ENCODE measurements around the gene GULP1.

GULP1 gene

DNA sequence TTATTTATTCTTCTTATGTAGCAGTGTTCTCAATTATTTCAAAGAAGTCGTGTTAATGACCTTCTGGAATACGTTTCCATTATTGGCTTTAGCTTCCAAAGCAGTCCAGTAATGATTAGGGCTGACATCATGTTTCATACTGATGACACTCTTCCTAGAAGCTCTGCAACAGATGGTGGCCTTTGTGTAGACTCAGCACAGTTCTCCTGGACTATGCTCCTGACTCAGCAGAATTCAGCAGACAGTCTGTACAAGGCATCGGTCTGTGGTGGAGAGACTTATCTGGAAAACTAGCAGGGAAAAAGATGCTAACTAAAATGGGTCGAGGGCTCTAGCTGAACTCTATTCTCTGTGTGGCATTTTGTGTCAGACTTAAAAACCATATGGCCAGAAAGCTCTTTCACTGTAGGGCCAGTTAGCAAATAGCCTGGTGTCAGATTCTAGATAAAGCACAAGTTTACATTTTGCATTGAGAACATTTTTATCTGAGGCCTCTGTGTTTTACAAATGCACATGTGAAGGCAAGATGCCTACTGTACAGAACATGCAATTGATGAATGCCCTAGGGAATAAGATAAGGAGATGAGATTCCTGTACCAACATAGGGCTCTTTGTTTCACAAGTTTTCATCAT lies 35.1 kb downstream of the GULP1 start:
- no peak for DNase-seq

DNA sequence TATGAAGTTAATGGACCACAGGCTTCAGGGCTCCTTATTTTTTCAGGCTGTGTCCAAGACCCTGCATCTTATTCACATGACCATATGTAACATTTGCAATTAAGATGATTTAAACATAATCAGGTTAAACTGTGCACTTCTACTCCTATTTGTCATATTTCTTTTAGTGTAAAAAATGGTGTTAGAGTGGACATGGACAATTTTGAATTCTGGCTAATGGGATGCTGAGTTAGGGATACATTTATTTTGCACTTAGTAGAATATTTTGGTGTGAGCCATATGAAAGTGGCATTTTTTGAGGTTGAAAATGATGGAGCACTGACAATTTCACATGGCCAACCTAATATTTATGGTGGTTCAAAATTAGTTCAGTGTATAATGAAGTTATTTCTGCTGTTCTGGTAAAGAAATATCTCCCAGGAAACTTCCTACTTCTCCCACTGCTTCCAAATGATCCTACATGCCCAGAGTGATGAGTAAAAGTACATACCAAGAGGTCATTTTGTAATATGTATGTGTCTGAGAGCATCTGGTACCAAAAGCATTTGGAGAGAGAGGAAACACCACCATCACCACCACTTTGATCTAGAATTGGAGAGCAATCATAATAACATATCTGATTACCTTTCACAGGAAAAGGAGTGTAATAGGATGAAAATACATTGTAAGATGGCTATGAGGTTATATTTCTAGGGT lies 36.0 kb downstream of the GULP1 start:
- DNase-seq = no peak

DNA sequence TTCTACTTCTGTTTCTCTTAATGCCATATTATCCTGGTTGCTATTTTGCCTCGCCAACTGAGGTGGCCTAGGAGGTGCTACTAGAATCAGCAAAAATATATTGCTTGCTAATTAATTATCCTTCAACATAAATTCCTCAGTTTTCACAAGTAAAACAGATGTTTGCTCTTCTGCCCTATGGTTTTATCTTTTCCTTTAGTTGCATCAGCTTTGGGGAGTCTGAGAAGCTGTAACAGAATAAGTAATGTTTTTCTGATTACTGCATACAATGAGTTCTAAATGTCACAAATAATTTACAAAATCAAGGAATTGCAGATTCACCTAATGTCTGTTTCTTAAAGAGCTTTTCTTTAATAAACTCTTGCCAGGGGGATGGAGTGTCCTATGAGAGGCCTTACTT lies 36.7 kb downstream of the GULP1 start:
- DNase-seq = no peak

DNA sequence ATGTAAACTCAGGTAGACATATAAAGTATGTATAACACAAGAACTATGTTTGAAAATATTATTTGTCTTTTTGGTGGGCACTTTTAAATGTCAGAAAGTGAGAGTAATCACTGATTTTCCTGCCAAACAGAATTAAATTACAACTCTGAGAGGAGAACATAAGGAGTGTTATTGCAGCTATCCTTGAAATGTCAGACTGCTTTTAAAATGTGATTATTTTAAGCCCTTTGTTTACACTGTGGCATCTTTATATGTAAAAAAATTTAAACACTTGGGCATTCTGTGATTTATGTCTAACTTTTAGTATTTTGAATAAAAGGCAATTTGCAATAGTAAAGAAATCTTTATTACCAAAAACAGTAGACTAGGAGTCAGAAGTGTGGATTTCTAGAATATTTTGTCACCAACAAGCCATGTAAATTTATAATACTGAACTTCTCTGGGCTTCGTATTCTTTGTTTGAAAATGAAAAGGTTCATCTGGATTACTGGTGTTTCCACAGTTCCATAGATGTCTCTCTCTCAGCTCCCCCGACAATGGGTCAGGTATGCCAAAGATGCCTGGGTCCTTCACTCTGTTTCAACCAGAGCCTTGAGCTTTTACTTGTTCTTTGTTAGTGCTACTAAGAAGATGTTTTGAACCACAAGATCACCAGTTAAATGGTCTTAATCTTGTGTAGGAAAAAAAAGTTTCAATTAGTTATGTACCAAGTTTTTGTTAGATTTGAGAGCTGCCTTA lies 38.8 kb downstream of the GULP1 start:
- no peak for DNase-seq

DNA sequence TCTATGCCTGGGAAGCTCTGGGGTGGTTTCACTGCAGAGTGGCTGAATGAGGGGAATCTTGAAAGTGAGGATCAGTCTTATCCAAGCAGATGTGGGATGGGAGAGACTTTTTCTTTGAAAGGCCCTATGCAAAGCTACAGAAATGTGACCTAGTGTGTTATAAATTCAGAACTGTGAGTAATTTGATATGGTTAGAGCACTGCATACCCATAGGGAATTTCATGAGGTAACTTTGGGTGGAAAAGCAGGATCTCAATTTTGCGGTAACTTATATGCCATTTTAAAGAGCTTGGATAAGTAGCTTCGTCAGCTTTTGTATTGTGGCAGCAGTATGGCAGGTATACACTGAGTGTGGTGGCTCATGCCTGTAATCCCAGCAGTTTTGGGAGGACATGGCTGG lies 40.9 kb downstream of the GULP1 start:
- DNase-seq = no peak

DNA sequence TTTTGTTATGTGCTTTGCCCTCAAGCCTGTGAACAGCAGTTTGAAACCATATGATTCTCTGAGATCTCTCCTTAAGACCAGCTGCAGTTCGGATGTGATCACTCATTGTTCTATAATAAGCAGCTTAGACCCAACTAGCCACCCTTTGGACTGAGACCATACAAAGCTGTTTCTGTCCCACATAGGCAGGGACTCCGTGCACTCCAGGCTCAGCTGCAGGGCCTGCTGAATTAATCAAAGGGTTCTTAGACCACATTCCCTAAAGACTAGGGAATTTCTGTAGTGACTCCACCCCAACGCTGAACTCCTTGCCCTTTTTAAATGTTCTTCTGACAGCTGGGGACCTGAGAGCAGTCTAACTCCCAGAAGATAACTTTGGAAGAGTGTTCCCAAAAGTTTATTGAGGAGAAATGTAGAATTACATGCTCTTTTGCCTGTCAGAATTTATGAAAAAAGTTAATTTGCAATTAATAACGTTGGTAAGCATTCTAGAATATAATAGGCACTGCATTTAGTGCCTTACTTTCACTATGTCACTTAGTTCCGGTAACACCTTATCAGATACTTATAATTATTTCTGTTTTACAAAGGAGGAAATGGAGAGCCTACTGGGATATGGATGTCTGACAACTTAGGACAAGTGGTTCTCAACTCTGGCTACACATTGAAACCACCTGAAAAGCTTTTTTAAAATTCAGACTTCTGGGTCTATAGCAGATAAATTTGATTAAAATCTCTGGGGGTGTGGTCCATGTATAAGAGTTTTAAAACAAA lies 42.3 kb downstream of the GULP1 start:
- no peak for DNase-seq

DNA sequence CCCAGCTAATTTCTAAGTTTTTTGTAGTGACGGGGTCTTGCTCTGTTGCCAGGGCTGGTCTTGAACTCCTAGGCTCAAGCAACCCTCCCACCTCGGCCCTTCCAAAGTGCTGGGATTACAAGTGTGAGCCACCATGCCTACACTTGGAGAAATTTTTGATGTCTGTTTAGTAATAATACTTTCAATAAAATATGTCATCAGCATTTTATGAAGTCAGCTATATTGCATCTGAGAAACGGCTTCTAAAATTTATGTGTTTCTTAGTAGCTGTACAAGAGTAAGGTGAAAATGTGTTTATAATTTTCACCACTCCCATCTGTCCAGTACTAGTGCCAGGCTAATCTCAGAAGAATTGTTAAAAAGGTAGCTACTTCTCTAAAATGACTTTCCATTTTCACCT lies 46.8 kb downstream of the GULP1 start:
- no peak for DNase-seq

DNA sequence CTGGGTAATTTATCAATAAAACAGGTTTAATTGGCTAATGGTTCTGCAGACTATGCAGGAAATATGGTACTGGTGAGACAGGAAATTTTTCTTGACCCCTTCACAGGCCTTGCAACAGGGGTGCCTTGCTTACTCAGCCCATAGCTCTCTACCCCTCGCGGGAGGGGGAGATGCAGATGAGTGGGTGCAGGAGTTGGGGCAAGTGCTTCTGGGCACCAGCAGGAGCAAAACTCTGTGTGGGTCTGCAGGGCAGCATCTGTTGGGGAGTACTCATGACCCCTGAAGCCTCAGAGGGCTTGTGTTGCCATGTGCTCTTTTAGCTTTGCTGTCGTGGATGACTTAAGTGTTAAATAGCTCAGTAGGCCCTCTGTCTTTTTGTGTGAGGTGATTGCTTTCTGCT lies 48.6 kb downstream of the GULP1 start:
- DNase-seq = no peak

DNA sequence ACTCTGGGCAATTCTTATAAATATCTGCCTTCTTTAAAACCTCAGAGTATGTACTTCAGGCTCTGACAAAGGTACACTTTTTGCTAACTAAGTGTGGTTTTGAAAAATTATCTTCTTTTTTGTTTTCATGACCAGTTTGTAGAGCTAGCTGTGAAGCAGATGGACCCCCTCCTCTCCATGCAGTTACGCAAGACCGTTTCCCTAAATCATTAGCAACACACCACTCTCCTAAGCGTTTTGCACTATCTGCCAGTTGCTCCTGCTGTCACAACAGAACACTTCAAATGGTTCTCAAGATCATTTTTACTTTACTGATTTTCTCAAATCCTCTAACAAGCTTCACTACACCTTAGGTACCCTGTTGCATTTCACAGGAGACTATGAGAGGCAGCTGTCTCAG lies 53.3 kb downstream of the GULP1 start:
- no peak for DNase-seq

DNA sequence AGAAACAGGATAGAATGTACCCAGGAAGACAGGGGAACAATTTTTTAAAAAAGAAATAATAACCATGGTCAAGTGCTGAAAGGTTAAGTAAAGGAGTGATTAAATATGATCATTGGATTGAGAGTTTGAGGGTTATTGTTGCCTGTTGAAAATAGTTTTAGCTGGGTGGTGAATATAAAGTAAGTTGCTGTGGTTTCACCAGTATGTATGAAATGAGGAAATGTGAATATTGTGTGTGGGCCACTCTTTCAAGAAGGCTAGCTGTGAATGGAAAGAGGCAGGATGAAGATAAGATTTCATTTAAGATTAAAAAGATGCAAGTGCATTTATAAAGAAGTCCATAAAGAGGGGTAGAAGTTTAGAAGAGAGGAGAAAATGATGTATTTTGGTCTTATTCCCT lies 53.8 kb downstream of the GULP1 start:
- DNase-seq = no peak

DNA sequence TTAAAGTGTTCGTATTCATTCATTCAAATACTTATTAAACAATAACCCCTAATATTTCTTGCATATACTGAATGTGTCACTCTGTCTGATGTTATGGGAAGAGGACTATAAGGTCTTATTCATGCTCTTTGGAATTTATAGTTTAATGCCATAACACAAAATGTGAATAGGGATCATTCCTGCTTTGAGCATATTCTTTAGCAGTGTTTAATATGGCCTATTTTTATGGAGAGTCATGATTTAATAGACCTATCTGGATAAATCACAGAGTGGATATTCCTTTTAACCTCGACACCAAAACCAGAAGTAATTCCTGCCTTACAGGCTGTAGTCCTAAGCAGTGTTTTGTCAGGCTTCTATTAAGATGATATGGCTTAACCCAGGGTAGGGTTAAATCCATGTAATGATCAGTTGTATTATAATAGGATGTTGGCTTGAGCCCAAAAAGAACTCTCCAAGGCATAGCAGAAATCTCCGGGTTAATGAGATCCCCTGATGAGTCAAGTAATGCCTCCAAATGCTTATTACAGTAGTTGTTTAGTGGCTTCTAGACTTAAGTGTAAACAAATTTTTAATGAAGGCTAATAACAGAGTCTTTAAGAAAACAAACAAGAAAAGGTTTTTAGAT lies 54.3 kb downstream of the GULP1 start:
- no peak for DNase-seq

DNA sequence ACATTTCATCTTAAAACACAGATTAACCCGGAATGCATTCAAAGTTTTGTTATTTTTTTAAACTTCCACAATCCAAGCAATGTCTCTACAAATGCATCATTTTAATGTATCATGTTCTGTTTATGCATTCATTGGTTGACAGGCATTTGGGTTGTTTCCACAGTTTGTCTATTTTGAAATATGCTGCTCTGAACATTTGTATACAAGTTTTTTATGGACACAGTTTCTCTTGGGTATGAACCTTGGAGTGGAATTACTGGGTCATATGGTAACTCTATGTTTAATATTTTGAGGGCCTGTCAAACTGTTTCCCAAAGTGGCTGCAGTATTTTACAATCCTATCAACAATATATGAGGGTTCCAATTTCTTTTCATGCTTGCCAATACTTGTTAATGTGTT lies 57.3 kb downstream of the GULP1 start:
- DNase-seq = no peak

DNA sequence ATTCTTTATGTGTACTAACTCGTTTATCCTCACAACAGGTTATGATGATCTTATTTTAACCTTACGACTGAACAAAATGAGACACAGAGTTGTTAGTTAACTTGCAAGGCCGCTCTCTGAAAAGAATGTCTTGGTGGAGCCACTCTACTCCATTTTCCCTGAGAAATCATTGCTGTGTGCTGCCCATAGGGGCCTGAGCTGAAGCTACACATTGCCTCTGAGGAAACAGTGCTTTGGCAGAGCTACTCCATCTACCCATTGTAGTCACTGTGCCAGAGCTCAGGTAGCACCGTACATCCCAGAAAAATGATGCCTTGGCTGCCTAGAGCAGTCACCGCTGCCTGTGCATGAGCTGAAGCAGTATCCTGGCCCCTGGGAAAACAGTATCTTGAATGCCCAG lies 61.6 kb downstream of the GULP1 start:
- no peak for DNase-seq

DNA sequence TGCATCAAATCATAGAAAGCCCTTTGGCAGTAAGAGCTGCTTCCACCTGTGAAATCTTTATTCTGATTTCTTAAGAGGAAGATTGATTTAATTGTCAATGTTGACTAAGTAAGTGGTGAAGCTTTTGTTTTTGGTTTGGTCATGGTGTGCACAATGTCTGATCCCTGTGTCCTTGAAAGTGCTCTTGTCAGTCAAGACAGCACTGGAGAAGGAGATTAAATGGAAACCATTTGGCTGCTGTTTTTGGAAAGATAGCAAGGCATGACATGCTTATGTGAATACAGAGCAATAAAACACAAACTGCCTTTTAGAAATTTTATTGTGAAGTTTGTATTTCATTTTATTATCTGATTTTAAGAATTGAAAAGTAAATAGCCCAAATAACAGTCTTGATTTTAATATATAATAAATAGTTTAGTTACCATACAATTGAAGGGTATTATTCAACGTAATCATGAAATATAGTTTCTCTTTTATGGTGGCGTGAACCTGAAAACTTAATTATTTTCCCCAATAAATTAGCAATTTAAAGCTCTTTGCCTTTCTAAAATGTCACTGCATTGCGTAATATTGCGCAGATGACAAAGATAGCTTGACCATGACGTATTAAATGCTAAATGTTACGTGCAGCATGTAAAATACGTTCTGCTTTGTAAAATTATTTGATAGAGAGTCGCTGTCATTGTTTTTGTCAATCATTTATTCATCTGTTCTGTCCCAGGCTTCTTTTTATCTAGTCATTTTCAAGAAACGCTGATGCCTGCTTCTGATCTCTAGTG lies 69.0 kb downstream of the GULP1 start:
- DNase-seq = no peak

DNA sequence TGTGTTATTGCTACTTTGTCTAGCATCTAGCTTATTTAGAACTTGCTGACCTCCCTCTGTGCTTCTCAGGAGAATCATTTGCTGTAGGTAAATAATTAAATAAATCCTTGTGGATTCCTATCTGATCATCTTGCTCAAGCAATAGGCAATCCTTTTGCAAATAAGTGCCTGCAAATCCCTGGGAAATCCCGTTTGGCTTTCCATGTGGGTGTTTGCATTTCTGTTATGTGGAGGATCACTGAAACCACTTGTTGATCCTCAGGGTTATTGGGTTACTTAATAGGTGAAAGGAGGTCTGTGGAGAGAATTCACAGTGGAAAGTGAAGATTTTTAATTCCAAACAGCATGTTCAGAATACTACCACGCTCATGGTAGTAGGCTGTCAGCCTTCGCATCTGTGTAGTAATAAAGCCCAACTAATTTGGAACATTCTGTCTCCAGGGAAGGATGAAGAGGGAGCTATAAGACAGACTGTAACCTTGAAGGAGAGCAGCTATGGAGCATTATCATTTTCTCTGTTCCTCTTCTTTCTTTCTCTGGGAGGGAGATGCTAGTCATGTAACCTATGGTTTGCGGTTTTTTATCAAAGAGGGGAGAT lies 72.5 kb downstream of the GULP1 start:
- DNase-seq = no peak

DNA sequence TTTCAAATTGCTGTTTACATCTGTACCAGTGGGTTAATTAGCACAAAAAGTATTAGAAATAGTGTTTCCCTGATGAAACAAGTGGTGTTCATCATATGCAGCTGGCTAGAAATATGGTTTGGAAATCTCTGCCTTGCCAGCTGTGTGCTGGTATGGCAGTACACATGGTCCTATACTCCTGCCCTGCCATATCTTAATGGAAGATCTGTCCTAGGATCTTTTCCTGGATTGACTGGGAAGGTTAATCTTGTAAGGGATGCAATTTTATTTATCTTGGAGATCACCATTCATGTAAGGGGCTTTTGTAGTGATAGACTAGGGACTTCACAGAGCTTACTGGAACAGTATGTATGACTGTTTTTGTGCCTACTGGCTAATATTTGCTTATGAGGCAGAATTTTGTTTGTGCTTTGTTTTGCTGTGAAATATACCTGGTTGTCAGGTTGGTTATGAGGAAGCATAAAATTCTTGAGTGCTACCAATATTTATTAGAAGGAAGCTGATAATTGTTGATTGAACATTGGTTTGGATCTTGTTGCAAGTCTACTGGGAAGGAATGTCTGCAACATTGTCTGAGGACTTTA lies 73.5 kb downstream of the GULP1 start:
- no peak for DNase-seq

DNA sequence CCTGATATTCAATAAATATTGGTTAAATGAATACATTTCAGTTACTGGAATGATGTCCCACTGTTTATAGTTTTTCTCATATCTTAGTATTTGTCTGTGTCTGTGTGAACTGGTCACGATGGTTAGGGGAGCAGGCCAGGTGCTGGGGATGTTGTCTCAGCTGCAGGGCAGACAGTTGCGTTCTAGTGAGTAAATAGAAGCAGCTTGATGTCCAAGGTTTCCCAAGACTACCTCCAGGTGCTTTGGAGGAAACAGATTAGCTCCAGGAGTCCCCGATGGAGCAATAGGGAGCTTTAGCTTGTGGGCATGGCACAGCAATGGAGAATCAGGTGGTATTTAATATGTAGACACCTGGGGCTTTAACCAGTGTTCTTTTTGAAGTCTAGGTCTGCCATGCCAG lies 75.5 kb downstream of the GULP1 start:
- DNase-seq = no peak

DNA sequence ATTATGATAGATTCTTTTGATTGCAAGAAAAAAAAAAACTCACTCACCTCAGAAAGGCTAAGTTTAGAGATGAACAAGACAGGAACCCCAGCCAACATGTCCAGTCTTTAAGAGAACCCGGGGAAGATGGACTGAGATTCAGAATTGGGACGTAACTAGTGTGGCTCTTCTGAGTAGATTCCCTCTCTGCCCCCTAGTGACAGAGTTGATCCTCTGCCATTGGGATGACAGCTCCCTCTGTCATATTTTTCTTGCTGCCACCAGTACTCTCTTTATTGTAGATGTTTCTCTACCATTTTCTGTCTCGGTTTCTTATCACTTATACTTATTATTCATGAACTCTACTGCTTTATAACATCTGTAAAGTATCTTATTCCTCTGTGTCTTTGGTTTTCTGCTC lies 77.7 kb downstream of the GULP1 start:
- peak; percentile 6 for DNase-seq

DNA sequence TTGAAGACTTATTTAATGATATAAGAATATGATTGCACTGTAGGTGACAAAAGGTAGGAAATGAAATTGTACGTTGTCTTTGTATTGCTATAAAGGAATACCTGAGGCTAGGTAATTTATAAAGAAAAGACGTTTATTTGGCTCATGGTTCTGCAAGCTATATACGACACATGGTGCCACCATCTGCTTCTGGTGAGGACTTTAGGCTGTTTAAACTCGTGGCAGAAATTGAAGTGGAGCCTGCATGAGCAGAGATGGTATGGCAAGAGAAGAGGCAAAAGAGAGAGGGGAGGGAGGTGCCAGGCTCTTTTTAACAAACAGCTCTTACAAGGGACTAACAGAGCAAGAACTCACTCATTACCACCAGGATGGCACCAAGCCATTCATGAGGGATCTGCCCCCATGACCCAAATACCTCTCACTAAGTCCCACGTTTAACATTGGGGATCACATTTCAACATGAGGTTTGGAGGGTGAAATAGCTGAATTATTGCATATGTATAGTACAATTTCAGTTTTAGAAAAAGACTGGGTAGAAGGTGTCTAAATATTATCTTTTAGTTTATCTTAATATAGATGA lies 86.8 kb downstream of the GULP1 start:
- no peak for DNase-seq

DNA sequence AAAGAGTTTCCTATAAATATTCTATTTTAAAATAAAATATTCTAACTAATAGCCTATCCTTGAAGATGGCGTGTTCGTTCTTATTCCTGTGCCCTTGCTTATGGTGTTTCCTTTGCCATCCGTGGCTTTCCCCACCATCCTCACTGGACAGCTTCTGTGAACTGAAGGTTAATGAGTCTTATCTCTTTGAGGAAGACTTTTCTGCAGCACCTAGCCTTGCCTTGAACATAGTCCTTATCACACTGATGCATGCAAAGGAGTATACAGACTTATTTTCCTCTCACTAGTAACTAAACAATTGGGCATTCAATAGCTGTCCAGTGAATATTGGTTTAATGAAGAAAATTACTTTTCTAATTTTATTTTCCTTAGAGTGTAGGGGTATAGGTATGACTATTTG lies 88.1 kb downstream of the GULP1 start:
- no peak for DNase-seq

DNA sequence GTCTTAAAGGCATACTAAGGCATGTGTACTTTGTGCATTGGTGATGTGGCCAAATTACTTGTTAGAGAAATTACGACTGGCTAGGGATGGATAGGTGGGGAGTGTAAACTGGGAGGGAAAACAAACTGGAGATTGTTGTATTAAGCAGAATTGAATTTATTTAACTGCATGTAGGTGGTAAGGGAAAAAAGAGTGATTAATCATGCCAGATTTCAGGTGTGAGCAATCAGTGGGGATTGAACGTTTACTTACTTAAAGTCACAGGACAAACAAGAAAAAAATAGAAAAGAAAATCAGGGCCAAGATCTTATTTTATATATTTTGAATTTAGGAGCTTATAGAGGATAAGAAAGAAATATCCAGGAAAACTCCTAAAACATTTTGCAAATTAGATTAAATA lies 88.6 kb downstream of the GULP1 start:
- no peak for DNase-seq
